Measurements from ENCODE around the gene INTS3. TPM values are rescaled to one million over a fixed set of nuclear protein-coding genes. Genes with fewer than 3 reads are reported as not detected.

Gene INTS3
- total and polyA plus RNA-seq, 2 donors (not counting 1 experiment from before 2014, with no cell fraction given): 31.4 to 37.3 TPM

GRCh38 chr1:153683854-153684253 lies 44.0 kb upstream of the INTS3 start:
- Histone ChIP-seq H3K4me2 (ENCODE audit: extremely low read depth, insufficient read depth, low read length) (no peak overlapping the region), H3K4me1 (ENCODE audit: control insufficient read depth, extremely low read depth, insufficient read depth, low read length) (peaks cover 5% of the 10 kb centered on the region), H4K20me1 (ENCODE audit: control insufficient read depth, extremely low read depth, insufficient read depth, low read length) (no peaks in the 10 kb centered on the region), H3K9me3 (ENCODE audit: control insufficient read depth, insufficient read depth, low read depth, low read length) (no peaks in the 10 kb centered on the region), H2AFZ (ENCODE audit: low read length) (no peak overlapping the region), H3K36me3 (ENCODE audit: control insufficient read depth, insufficient read depth, low read length) (no peaks in the 10 kb centered on the region), H3K9ac (ENCODE audit: insufficient read depth, low read length) (no peak overlapping the region), H3K4me3 (replicated peaks in 1 of 4; ENCODE audit: control extremely low read depth in 1 of 4, insufficient read depth in 1 of 4, low read depth in 3 of 4, low read length in 4 of 4) (no peak overlapping the region), H3K27me3 (ENCODE audit: control insufficient read depth, insufficient read depth, low read length) (peaks cover 33% of the 10 kb centered on the region), H3K27ac (ENCODE audit: insufficient read depth, low read length) (no peak overlapping the region), H3K79me2 (ENCODE audit: control insufficient read depth, insufficient read depth, low read length) (no peaks in the 10 kb centered on the region)
- TF ChIP-seq, protein P1, sequence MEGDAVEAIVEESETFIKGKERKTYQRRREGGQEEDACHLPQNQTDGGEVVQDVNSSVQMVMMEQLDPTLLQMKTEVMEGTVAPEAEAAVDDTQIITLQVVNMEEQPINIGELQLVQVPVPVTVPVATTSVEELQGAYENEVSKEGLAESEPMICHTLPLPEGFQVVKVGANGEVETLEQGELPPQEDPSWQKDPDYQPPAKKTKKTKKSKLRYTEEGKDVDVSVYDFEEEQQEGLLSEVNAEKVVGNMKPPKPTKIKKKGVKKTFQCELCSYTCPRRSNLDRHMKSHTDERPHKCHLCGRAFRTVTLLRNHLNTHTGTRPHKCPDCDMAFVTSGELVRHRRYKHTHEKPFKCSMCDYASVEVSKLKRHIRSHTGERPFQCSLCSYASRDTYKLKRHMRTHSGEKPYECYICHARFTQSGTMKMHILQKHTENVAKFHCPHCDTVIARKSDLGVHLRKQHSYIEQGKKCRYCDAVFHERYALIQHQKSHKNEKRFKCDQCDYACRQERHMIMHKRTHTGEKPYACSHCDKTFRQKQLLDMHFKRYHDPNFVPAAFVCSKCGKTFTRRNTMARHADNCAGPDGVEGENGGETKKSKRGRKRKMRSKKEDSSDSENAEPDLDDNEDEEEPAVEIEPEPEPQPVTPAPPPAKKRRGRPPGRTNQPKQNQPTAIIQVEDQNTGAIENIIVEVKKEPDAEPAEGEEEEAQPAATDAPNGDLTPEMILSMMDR (conservative IDR thresholded peaks at IDR 0.05 in 1 of 2, IDR thresholded peaks at IDR 0.05 in 1 of 2; ENCODE audit: low read depth in 1 of 2, low read length in 2 of 2): no peak
- no peak for TF ChIP-seq EZH2 (IDR thresholded peaks at IDR 0.05; ENCODE audit: low read length, missing control alignments)
- DNase-seq (ENCODE audit: low read depth in 2 of 2): no peak

DNA sequence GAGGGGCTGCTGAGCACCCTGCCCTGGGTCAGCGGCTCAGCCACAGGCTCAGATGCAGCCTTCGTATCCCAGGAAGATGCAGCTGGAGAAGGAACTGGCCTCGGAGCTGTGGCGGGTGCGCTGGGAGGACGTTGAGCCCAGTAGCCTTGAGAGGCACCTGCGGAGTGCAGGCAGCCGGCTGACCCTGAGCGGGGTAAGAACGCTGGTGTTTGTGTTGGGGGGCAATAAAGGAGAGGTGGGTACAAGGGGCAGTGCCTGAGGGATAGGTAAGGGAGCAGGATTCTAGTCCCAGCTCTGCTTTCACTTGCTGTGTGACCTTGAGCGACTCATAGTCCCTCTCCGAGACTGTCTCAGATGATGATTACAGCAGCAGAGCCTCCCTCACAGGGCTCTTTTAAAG lies 43.0 kb upstream of the INTS3 start:
- no peak for TF ChIP-seq EZH2 (IDR thresholded peaks at IDR 0.05; ENCODE audit: low read length, missing control alignments)
- TF ChIP-seq, protein P1 (conservative IDR thresholded peaks at IDR 0.05 in 1 of 2, IDR thresholded peaks at IDR 0.05 in 1 of 2; ENCODE audit: low read depth in 1 of 2, low read length in 2 of 2): no peak
- no peak overlapping the region for H2AFZ ChIP-seq (ENCODE audit: low read length)
- H3K79me2 ChIP-seq (ENCODE audit: control insufficient read depth, insufficient read depth, low read length): no peaks in the 10 kb centered on the region
- no peak overlapping the region for H3K27ac ChIP-seq (ENCODE audit: insufficient read depth, low read length)
- H3K9me3 ChIP-seq (ENCODE audit: control insufficient read depth, insufficient read depth, low read depth, low read length): no peaks in the 10 kb centered on the region
- no peaks in the 10 kb centered on the region for H3K36me3 ChIP-seq (ENCODE audit: control insufficient read depth, insufficient read depth, low read length)
- H3K4me1 ChIP-seq (ENCODE audit: control insufficient read depth, extremely low read depth, insufficient read depth, low read length): peaks cover 2% of the 10 kb centered on the region
- DNase-seq (ENCODE audit: low read depth in 2 of 2): no peak
- H4K20me1 ChIP-seq (ENCODE audit: control insufficient read depth, extremely low read depth, insufficient read depth, low read length): no peaks in the 10 kb centered on the region
- H3K27me3 ChIP-seq (ENCODE audit: control insufficient read depth, insufficient read depth, low read length): peaks cover 22% of the 10 kb centered on the region
- no peak overlapping the region for H3K4me2 ChIP-seq (ENCODE audit: extremely low read depth, insufficient read depth, low read length)
- H3K9ac ChIP-seq (ENCODE audit: insufficient read depth, low read length): no peak overlapping the region
- H3K4me3 ChIP-seq (replicated peaks in 1 of 4; ENCODE audit: control extremely low read depth in 1 of 4, insufficient read depth in 1 of 4, low read depth in 3 of 4, low read length in 4 of 4): no peak overlapping the region

GRCh38 chr1:153685544-153686340 lies 42.1 kb upstream of the INTS3 start:
- Histone ChIP-seq H3K9ac (ENCODE audit: insufficient read depth, low read length) (no peak overlapping the region), H3K4me2 (ENCODE audit: extremely low read depth, insufficient read depth, low read length) (no peak overlapping the region), H2AFZ (ENCODE audit: low read length) (no peak overlapping the region), H3K4me1 (ENCODE audit: control insufficient read depth, extremely low read depth, insufficient read depth, low read length) (peaks cover 2% of the 10 kb centered on the region), H3K27me3 (ENCODE audit: control insufficient read depth, insufficient read depth, low read length) (peaks cover 15% of the 10 kb centered on the region), H3K9me3 (ENCODE audit: control insufficient read depth, insufficient read depth, low read depth, low read length) (no peaks in the 10 kb centered on the region), H3K79me2 (ENCODE audit: control insufficient read depth, insufficient read depth, low read length) (no peaks in the 10 kb centered on the region), H3K4me3 (replicated peaks in 1 of 4; ENCODE audit: control extremely low read depth in 1 of 4, insufficient read depth in 1 of 4, low read depth in 3 of 4, low read length in 4 of 4) (no peak overlapping the region), H3K36me3 (ENCODE audit: control insufficient read depth, insufficient read depth, low read length) (no peaks in the 10 kb centered on the region), H4K20me1 (ENCODE audit: control insufficient read depth, extremely low read depth, insufficient read depth, low read length) (no peaks in the 10 kb centered on the region), H3K27ac (ENCODE audit: insufficient read depth, low read length) (no peak overlapping the region)
- no peak for DNase-seq (ENCODE audit: low read depth in 2 of 2)
- TF ChIP-seq, protein P1 (conservative IDR thresholded peaks at IDR 0.05 in 1 of 2, IDR thresholded peaks at IDR 0.05 in 1 of 2; ENCODE audit: low read depth in 1 of 2, low read length in 2 of 2): no peak
- no peak for TF ChIP-seq EZH2 (IDR thresholded peaks at IDR 0.05; ENCODE audit: low read length, missing control alignments)
